ENCODE measurements around the gene RPH3AL. TPM values are rescaled to one million over a fixed set of nuclear protein-coding genes. Genes with fewer than 3 reads are reported as not detected.

RPH3AL gene
- total and polyA plus RNA-seq, 10 of the 15 experiments (the other 5 are each of a cell fraction or from before 2014, with no cell fraction given), result 0.04 to 1.2 (median 0.47) TPM; not detected in 2

GRCh38 chr17:282000-282911 is 70.4 kb downstream of the RPH3AL start:
- FAIRE-seq, result no peak
- no peaks in the 10 kb centered on the region for H4K20me1 ChIP-seq (ENCODE audit: control insufficient read depth, insufficient read depth)
- no peak overlapping the region for H2AFZ ChIP-seq (ENCODE audit: control insufficient read depth, low read depth, low read length)
- ChIA-PET RAD21 (ENCODE audit: unreplicated experiment) (no interaction called here), SMC1A (ENCODE audit: uncharacterized antibody, unreplicated experiment) (no interaction called here), POLR2A (no interaction called here), CTCF (interaction anchor here (0.6 kb wide), 1 partner anchor 62 kb away, joined by 4 read pairs; no protein-coding TSS in a partner anchor)
- intact Hi-C loops (cut with micrococcal nuclease; ENCODE audit: unreplicated experiment) (no loop called here), in situ Hi-C loops (cut with MboI) (no loop called here)
- no peak overlapping the region for H3K4me3 ChIP-seq
- H3K9ac ChIP-seq (ENCODE audit: control insufficient read depth, insufficient read depth, low read length), result no peak overlapping the region
- no peak for TF ChIP-seq NKRF (conservative IDR thresholded peaks at IDR 0.05)
- no peak for TF ChIP-seq NFIC (IDR thresholded peaks at IDR 0.05; ENCODE audit: low read depth, low read length)
- TF ChIP-seq SUPT20H (IDR thresholded peaks at IDR 0.05; ENCODE audit: borderline replicate concordance, control insufficient read depth, low read depth, low read length), result no peak
- TF ChIP-seq RUNX3 (IDR thresholded peaks at IDR 0.05; ENCODE audit: low read length), result no peak
- no peak for TF ChIP-seq NFYA (IDR thresholded peaks at IDR 0.05; ENCODE audit: borderline replicate concordance, low read depth, low read length)
- TF ChIP-seq FOXK2 (IDR thresholded peaks at IDR 0.05), result no peak
- no peak for TF ChIP-seq CHD2 (IDR thresholded peaks at IDR 0.05; ENCODE audit: borderline replicate concordance, low read depth, low read length)
- TF ChIP-seq FOXM1 (IDR thresholded peaks at IDR 0.05; ENCODE audit: low read depth, low read length), result no peak
- no peak for TF ChIP-seq ASH2L (IDR thresholded peaks at IDR 0.05; ENCODE audit: borderline replicate concordance, low read depth)
- no peak for TF ChIP-seq CREB1 (IDR thresholded peaks at IDR 0.05; ENCODE audit: low read depth)
- TF ChIP-seq CBX5 (IDR thresholded peaks at IDR 0.05; ENCODE audit: low read depth), result no peak
- TF ChIP-seq, protein P1, sequence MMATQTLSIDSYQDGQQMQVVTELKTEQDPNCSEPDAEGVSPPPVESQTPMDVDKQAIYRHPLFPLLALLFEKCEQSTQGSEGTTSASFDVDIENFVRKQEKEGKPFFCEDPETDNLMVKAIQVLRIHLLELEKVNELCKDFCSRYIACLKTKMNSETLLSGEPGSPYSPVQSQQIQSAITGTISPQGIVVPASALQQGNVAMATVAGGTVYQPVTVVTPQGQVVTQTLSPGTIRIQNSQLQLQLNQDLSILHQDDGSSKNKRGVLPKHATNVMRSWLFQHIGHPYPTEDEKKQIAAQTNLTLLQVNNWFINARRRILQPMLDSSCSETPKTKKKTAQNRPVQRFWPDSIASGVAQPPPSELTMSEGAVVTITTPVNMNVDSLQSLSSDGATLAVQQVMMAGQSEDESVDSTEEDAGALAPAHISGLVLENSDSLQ (IDR thresholded peaks at IDR 0.05), result no peak
- TF ChIP-seq MYB (IDR thresholded peaks at IDR 0.05; ENCODE audit: borderline replicate concordance, low read depth, low read length), result no peak
- no peak for TF ChIP-seq NBN (IDR thresholded peaks at IDR 0.05)
- no peak for TF ChIP-seq E2F4 (IDR thresholded peaks at IDR 0.05; ENCODE audit: low read depth, low read length)
- no peak for ATAC-seq
- no peak overlapping the region for H3K4me2 ChIP-seq (ENCODE audit: control insufficient read depth, insufficient read depth)
- no peaks in the 10 kb centered on the region for H3K9me3 ChIP-seq (replicated peaks; ENCODE audit: control insufficient read depth, insufficient read depth, low read length)
- no peak for DNase-seq (ENCODE audit: low read depth, low spot score)
- no peaks in the 10 kb centered on the region for H3K4me1 ChIP-seq (ENCODE audit: control insufficient read depth, insufficient read depth, low read length)
- H3K79me2 ChIP-seq (ENCODE audit: control insufficient read depth, insufficient read depth, low read length), result no peaks in the 10 kb centered on the region
- H3K27ac ChIP-seq (ENCODE audit: control insufficient read depth, insufficient read depth), result no peak overlapping the region
- H3K36me3 ChIP-seq (ENCODE audit: control insufficient read depth in 2 of 2, insufficient read depth in 2 of 2, low read length in 1 of 2), result no peaks in the 10 kb centered on the region
- no peaks in the 10 kb centered on the region for H3K27me3 ChIP-seq (replicated peaks in 1 of 2; ENCODE audit: control insufficient read depth in 2 of 2, insufficient read depth in 2 of 2, low read length in 1 of 2)
- WGBS (ENCODE audit: insufficient coverage, insufficient replicate concordance, low lambda C conversion rate, missing lambda C conversion rate), result 48% methylated on average over 32 of the region's 32 CpGs
- BruUV-seq (replicated peaks), result no TSS peak
